ENCODE data around the gene ACTA2. TPM values are rescaled to one million over a fixed set of nuclear protein-coding genes. Genes with fewer than 3 reads are reported as not detected.

Gene ACTA2
- total RNA-seq, 1 experiment from 2014 or later, result not detected

GRCh38 chr10:88981435-88981834 is 28.9 kb upstream of the ACTA2 start:
- peaks cover 8% of the 10 kb centered on the region for H3K27me3 Mint-ChIP-seq (ENCODE audit: insufficient read depth, unreplicated experiment)
- H3K27ac Mint-ChIP-seq (ENCODE audit: unreplicated experiment), result no peak overlapping the region
- H3K4me1 Mint-ChIP-seq (ENCODE audit: low read depth, unreplicated experiment), result peaks cover 6% of the 10 kb centered on the region
- ChIA-PET CTCF (no interaction called here), POLR2A (no interaction called here)
- H3K27me3 ChIP-seq (replicated peaks; ENCODE audit: control insufficient read depth, insufficient read depth, low read length), result no peaks in the 10 kb centered on the region; the same call in 1 of the 2 replicates
- H3K36me3 Mint-ChIP-seq (ENCODE audit: insufficient read depth, unreplicated experiment), result no peaks in the 10 kb centered on the region
- no peak overlapping the region for H3K4me3 ChIP-seq (ENCODE audit: low read depth, low read length)
- no peaks in the 10 kb centered on the region for H3K36me3 ChIP-seq (ENCODE audit: control insufficient read depth, insufficient read depth, low read length)
- no peaks in the 10 kb centered on the region for H3K4me1 ChIP-seq
- no peak for TF ChIP-seq CTCF (IDR thresholded peaks at IDR 0.05; ENCODE audit: insufficient read depth in 1 of 2, low read depth in 1 of 2, low read length in 1 of 2, severe bottlenecking in 1 of 2, unreplicated experiment in 1 of 2)
- intact Hi-C loops (cut with micrococcal nuclease; ENCODE audit: unreplicated experiment), result no loop called here
- no peaks in the 10 kb centered on the region for H3K9me3 Mint-ChIP-seq (ENCODE audit: unreplicated experiment)
- no peak overlapping the region for H3K4me3 Mint-ChIP-seq (ENCODE audit: unreplicated experiment)
- H3K9me3 ChIP-seq, result no peaks in the 10 kb centered on the region
- DNase-seq, result no peak
- no TSS peak for BruUV-seq (replicated peaks)

- no peak overlapping the region for H3K4me3 Mint-ChIP-seq (ENCODE audit: unreplicated experiment)
- no peak overlapping the region for H3K27ac Mint-ChIP-seq (ENCODE audit: unreplicated experiment)
- POLR2A ChIA-PET, result no interaction called here
- H3K4me1 Mint-ChIP-seq (ENCODE audit: low read depth, unreplicated experiment), result peaks cover 6% of the 10 kb centered on the region
- Histone ChIP-seq H3K4me1 (no peaks in the 10 kb centered on the region), H3K36me3 (ENCODE audit: control insufficient read depth, insufficient read depth, low read length) (no peaks in the 10 kb centered on the region), H3K9me3 (no peaks in the 10 kb centered on the region), H3K4me3 (ENCODE audit: low read depth, low read length) (no peak overlapping the region), H3K27me3 (replicated peaks; ENCODE audit: control insufficient read depth, insufficient read depth, low read length) (no peaks in the 10 kb centered on the region; the same call in 1 of the 2 replicates)
- intact Hi-C loops (cut with micrococcal nuclease; ENCODE audit: unreplicated experiment), result no loop called here
- no peak for DNase-seq
- CTCF ChIA-PET, result no interaction called here
- H3K36me3 Mint-ChIP-seq (ENCODE audit: insufficient read depth, unreplicated experiment), result no peaks in the 10 kb centered on the region
- no peaks in the 10 kb centered on the region for H3K9me3 Mint-ChIP-seq (ENCODE audit: unreplicated experiment)
- no TSS peak for BruUV-seq (replicated peaks)
- no peak for TF ChIP-seq CTCF (IDR thresholded peaks at IDR 0.05; ENCODE audit: insufficient read depth in 1 of 2, low read depth in 1 of 2, low read length in 1 of 2, severe bottlenecking in 1 of 2, unreplicated experiment in 1 of 2)
- H3K27me3 Mint-ChIP-seq (ENCODE audit: insufficient read depth, unreplicated experiment), result peaks cover 6% of the 10 kb centered on the region
These were observed 28.2 kb upstream of the ACTA2 start for GRCh38 chr10:88980800-88981199.

DNA sequence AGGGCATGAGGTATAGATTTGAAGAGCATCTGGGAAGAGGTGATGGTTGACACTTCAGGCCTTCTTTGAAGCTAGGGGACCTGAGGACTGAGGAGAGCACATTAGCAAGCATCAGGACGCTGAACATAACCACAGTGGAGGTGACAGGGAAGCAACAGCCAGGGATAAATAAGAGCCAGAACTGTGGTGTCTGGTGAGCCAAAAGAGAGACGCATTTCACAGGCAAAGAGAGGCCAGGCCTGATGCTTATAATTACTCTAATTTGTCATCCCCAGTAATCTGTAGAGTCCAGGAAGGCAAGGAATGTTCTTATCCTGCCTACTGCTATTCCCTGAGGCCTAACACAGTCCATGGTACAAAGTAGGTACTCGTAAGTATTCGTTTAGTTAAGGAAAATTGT is 27.7 kb upstream of the ACTA2 start:
- BruUV-seq (replicated peaks), result no TSS peak
- no peak for DNase-seq
- POLR2A ChIA-PET, result no interaction called here

More for the DNA sequence above, 27.7 kb upstream of the ACTA2 start:
- Mint-ChIP-seq H3K27ac (ENCODE audit: unreplicated experiment) (no peak overlapping the region), H3K4me1 (ENCODE audit: low read depth, unreplicated experiment) (peaks cover 6% of the 10 kb centered on the region), H3K27me3 (ENCODE audit: insufficient read depth, unreplicated experiment) (peaks cover 3% of the 10 kb centered on the region), H3K4me3 (ENCODE audit: unreplicated experiment) (no peak overlapping the region), H3K9me3 (ENCODE audit: unreplicated experiment) (no peaks in the 10 kb centered on the region), H3K36me3 (ENCODE audit: insufficient read depth, unreplicated experiment) (no peaks in the 10 kb centered on the region)
- Histone ChIP-seq H3K9me3 (no peaks in the 10 kb centered on the region), H3K27me3 (replicated peaks; ENCODE audit: control insufficient read depth, insufficient read depth, low read length) (no peaks in the 10 kb centered on the region; the same call in 1 of the 2 replicates), H3K36me3 (ENCODE audit: control insufficient read depth, insufficient read depth, low read length) (no peaks in the 10 kb centered on the region), H3K4me1 (no peaks in the 10 kb centered on the region), H3K4me3 (ENCODE audit: low read depth, low read length) (no peak overlapping the region)
- no peak for TF ChIP-seq CTCF (IDR thresholded peaks at IDR 0.05; ENCODE audit: insufficient read depth in 1 of 2, low read depth in 1 of 2, low read length in 1 of 2, severe bottlenecking in 1 of 2, unreplicated experiment in 1 of 2)
- intact Hi-C loops (cut with micrococcal nuclease; ENCODE audit: unreplicated experiment), result no loop called here
- CTCF ChIA-PET, result no interaction called here
